HepG2 (cell line): Measurements from ENCODE around the gene TMCC1. TPM values are rescaled to one million over a fixed set of nuclear protein-coding genes. Genes with fewer than 3 reads are reported as not detected.
A peak's percentile ranks its signal among the peaks of the same experiment; 100 is the strongest.

Source experiments
- BRCA1 ChIP-seq: sonication (generic); formaldehyde crosslinking; IDR thresholded peaks from 2 replicates; pipeline ENCODE4 v1.4.0; 2020; ENCODE audit warnings: missing genetic modification reagents
- CC2D1A ChIP-seq: sonication (generic); formaldehyde crosslinking; IDR thresholded peaks from 2 replicates; pipeline ENCODE4 v1.8.1; 2023; ENCODE audit warnings: mild to moderate bottlenecking, missing genetic modification reagents
- EED ChIP-seq: sonication (generic); formaldehyde crosslinking; IDR thresholded peaks from 2 replicates; pipeline ENCODE4 v1.5.0; 2020; ENCODE audit warnings: mild to moderate bottlenecking, missing genetic modification reagents
- GTF2F1 ChIP-seq: fragments of 150-350 bp; IDR thresholded peaks from 2 replicates; pipeline ENCODE4 v1.6.1; 2014; ENCODE audit warnings: low read length
- HNRNPL ChIP-seq: fragments of 200-400 bp; formaldehyde crosslinking; IDR thresholded peaks from 2 replicates; pipeline ENCODE4 v1.6.1; 2017; ENCODE audit warnings: mild to moderate bottlenecking, low read depth, low read length
- HNRNPUL1 ChIP-seq: fragments of 200-400 bp; formaldehyde crosslinking; IDR thresholded peaks from 2 replicates; pipeline ENCODE4 v1.6.1; 2017; ENCODE audit warnings: low read depth, mild to moderate bottlenecking, low read length, moderate library complexity
- KLF9 ChIP-seq: IDR thresholded peaks from 2 replicates; pipeline ENCODE4 v1.6.1; 2016; ENCODE audit warnings: low read depth
- MEIS1 ChIP-seq: sonication (generic); formaldehyde crosslinking; IDR thresholded peaks from 2 replicates; pipeline ENCODE4 v1.9.0; 2021; ENCODE audit warnings: mild to moderate bottlenecking, missing genetic modification reagents, moderate library complexity, borderline replicate concordance
- MXD4 ChIP-seq: IDR thresholded peaks from 2 replicates; pipeline ENCODE4 v1.6.1; 2016; ENCODE audit warnings: mild to moderate bottlenecking, missing biosample characterization, missing genetic modification reagents
- MYC ChIP-seq: sonication (generic); formaldehyde crosslinking; IDR thresholded peaks from 2 replicates; pipeline ENCODE4 v1.9.0; 2021; ENCODE audit warnings: missing genetic modification reagents, borderline replicate concordance
- NFE2 ChIP-seq: sonication (generic); formaldehyde crosslinking; IDR thresholded peaks from 2 replicates; pipeline ENCODE4 v1.4.0; 2020; ENCODE audit warnings: missing genetic modification reagents
- NR0B2 ChIP-seq: sonication (generic); formaldehyde crosslinking; IDR thresholded peaks from 2 replicates; pipeline ENCODE4 v1.4.0; 2020; ENCODE audit warnings: mild to moderate bottlenecking, missing genetic modification reagents
- PHF8 ChIP-seq: sonication (generic); formaldehyde crosslinking; IDR thresholded peaks from 2 replicates; pipeline ENCODE4 v1.5.0; 2020; ENCODE audit warnings: missing genetic modification reagents
- RFX3 ChIP-seq: IDR thresholded peaks from 2 replicates; pipeline ENCODE4 v1.6.1; 2016; ENCODE audit warnings: missing biosample characterization, missing genetic modification reagents
- SP1 ChIP-seq, 2 experiments: fragments of 450-650 bp in 1 of 2; sonication (generic) in 1 of 2; formaldehyde crosslinking in 1 of 2; IDR thresholded peaks; 2 replicates each; pipeline versions ENCODE4 v1.4.0 to v1.6.1; 2016 to 2020; ENCODE audit warnings: missing genetic modification reagents in 1 of 2
- TSC22D2 ChIP-seq: sonication (generic); formaldehyde crosslinking; IDR thresholded peaks from 2 replicates; pipeline ENCODE4 v1.5.1; 2020; ENCODE audit warnings: missing genetic modification reagents, mild to moderate bottlenecking, borderline replicate concordance
- ZFX ChIP-seq: sonication (generic); formaldehyde crosslinking; IDR thresholded peaks from 2 replicates; pipeline ENCODE4 v1.4.0; 2020; ENCODE audit warnings: mild to moderate bottlenecking, low read depth, missing genetic modification reagents, moderate library complexity
- ZMYM4 ChIP-seq: sonication (generic); formaldehyde crosslinking; IDR thresholded peaks from 2 replicates; pipeline ENCODE4 v1.8.1; 2023; ENCODE audit warnings: mild to moderate bottlenecking, missing genetic modification reagents
- ZNF281 ChIP-seq: sonication (generic); formaldehyde crosslinking; IDR thresholded peaks from 2 replicates; pipeline ENCODE4 v1.4.0; 2020; ENCODE audit warnings: missing genetic modification reagents, borderline replicate concordance
- ZNF292 ChIP-seq: sonication (generic); formaldehyde crosslinking; IDR thresholded peaks from 2 replicates; pipeline ENCODE4 v1.8.1; 2022; ENCODE audit warnings: mild to moderate bottlenecking, low read depth, missing genetic modification reagents, borderline replicate concordance
- ZNF513 ChIP-seq: sonication (generic); formaldehyde crosslinking; conservative IDR thresholded peaks from 2 replicates; pipeline ENCODE4 v1.5.0; 2020; ENCODE audit warnings: missing genetic modification reagents
- ZNF792 ChIP-seq: IDR thresholded peaks from 2 replicates; pipeline ENCODE4 v1.6.1; 2016
- polyA plus RNA-seq, 8 experiments: library from polyadenylated mRNA; depleted of rRNA in 3 of 8; stranded (reverse) in 7 of 8; unstranded in 1 of 8; fragments of >200 nt; fragmentation: Illumina TruSeq in 4 of 8; extraction: Trizol in 4 of 8; gene quantifications; 2 replicates each; pipeline versions ENCODE4 v1.2.1 to v1.2.3, GENCODE V29; 2011 to 2016; ENCODE audit warnings: low read depth in 4 of 8, missing spikeins in 1 of 8, mixed read lengths in 1 of 8; ENCODE audit not compliant: insufficient read depth in 1 of 8
- total RNA-seq, 5 experiments: library from RNA; depleted of rRNA; stranded (reverse); fragments of >200 nt; fragmentation: Illumina TruSeq; extraction: Trizol; gene quantifications; 2 replicates each; pipeline ENCODE4 v1.2.3, GENCODE V29; 2016; ENCODE audit warnings: low read depth in 1 of 5

TMCC1 gene
- total and polyA plus RNA-seq, 2 of the 13 experiments (the other 11 are each of a cell fraction or from before 2014, with no cell fraction given) = 12.1 to 264 TPM

- TF ChIP-seq SP1 (IDR thresholded peaks at IDR 0.05) (no peak), SP1 (CRISPR knock-in tag; IDR thresholded peaks at IDR 0.05) (0 out of 2 replicates have a peak, but pooled peaks have one; percentile 28), TSC22D2 (CRISPR knock-in tag) (no peak), MYC (0 out of 2 replicates have a peak, but pooled peaks have one; percentile 21), MEIS1 (CRISPR knock-in tag) (no peak), HNRNPL (0 out of 2 replicates have a peak, but pooled peaks have one; percentile 45), ZNF292 (no peak), MXD4 (no peak), NFE2 (CRISPR knock-in tag) (no peak), RFX3 (no peak), ZNF281 (CRISPR knock-in tag) (no peak), HNRNPUL1 (no peak), ZFX (CRISPR knock-in tag) (no peak), ZNF792 (CRISPR knock-in tag) (no peak), ZMYM4 (CRISPR knock-in tag) (no peak; the same call in 1 of the 2 replicates), ZNF513 (no peak), PHF8 (CRISPR knock-in tag) (peak; percentile 29; the same call in 1 of the 2 replicates), EED (no peak), GTF2F1 (no peak), BRCA1 (CRISPR knock-in tag) (no peak), KLF9 (no peak), NR0B2 (no peak), CC2D1A (CRISPR knock-in tag) (no peak)
Observed at GRCh38 chr3:129606636-129607390, 286.7 kb downstream of the TMCC1 start, which contains the start of gene PLXND1 (continued).
